IPS DF 19.7 (cell line): ENCODE data around the gene LRCOL1.

Source experiments
- DNase-seq: peaks from one replicate; pipeline ENCODE4 v3.0.0-alpha.2; 2013; ENCODE audit warnings: low read depth, low spot score

Gene LRCOL1

DNA sequence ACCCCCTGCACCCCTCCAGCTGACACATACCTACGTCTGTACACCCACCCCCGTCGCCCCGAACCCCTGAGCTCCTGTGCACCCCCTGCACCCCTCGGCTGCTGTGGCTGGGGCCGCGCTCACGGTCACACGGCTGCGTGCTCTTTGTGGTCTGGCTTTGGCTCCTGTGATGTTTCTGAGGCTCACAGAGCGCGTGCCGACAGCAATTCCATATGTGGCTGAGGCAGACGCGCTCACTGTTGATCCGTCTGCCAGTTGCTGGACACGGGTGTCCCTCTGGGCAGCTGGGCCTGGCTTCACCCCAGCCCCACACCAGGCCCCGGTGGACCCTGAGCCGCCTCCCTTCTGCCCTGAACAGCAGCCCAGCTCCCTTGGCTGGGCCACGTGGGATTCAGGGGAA lies 46.5 kb downstream of the LRCOL1 start:
- no peak for DNase-seq

DNA sequence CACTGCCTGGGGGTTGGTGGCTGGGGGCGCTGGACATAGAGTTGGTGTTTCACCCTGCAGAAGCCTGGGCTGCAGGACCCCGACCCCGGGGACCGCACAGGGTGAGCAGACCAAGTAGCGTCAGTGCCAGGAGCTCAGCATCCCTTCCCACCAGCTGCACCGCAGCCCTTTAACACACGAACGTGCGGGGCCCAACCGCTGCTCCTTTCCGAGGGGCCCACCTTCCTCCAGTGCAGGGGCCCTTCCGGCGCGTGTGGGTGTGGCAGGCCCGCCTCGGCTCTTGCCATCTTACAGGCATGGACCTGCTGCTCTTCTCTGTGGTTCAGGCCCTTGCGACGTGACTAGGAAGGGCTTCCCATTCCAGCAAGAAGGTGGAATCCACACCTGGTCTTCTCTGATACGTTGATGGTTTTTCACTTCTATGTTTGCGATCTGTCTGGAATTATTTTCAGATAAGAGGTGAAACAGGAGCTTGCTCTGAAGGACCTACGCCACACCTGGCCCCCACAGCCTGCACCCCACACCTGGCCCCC lies 47.8 kb downstream of the LRCOL1 start:
- DNase-seq, result no peak

DNA sequence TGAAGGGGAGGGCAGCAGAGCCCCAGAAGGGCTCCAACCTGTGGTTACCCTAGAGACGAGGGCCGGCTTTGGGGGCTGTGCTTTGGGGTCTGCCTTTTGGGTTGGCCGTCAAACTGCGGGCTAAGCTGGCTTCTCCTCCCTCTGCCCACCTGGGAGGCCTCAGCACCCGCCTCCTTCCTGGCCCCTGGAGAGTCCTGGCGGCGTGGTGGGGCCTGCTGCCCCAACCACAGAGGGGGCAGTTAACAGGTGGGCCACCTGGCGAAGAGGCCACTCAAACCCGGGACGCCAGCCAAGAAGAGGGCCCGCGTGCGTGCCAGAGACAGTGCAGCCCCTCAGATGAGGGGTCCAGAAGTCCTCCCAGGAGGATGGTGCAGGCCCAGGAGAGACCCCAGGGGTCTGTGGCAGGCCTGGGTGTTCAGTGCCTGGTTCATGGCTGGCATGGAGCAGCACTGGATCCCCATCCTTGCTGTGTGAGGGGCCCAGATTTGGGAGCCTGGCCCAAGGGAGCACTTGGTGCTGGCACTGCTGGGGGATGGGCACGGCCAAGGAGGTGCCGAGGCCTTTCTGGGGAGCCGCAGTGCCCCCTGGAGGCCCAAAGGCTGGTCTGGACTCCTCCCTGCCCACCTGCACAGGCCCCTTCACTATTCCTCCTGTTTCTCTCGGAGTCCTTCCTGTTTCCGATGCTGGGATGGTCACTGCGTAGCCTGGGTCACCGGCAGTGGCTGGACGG lies 48.8 kb downstream of the LRCOL1 start:
- DNase-seq, result no peak

DNA sequence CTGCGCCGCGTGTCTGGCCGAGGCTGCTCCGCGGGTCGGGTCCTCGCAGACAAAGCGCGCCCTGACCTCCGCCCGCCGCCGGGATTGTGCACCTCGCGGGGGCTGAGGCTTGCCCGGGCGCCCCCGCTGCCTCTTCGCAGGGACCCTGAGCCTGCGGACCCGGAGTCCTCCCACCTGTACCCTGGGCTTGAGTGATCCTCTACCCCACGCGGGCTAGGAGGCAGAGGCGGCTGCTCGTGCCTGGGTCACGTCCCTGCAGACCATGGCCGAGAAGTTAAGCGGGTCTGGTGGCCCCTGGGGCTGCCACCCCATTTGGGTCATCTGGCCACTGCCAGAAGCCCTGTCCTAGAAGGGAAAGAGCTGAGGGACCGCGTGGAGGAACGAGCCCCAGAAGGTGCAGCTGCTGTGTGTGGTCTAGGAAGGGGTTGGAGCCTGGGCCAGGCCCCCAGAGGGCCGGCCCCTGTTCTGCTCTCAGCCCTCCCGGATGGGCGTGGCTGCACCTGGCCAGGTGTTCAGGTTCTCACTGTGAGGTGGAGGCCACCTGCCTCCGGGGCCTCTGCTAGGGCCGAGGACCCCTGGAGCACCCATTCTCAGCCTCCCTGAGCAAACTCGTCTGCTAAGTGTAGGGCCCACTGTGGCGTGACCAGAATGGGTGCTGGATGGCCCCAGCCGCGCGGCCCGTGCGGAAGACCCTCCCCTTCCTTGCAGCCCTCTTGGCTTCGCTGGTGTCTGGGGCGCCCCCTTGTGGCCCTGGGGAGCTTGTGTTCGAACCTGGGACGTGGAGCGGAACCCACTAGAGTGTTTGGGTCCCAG lies 49.6 kb downstream of the LRCOL1 start:
- DNase-seq, result no peak

DNA sequence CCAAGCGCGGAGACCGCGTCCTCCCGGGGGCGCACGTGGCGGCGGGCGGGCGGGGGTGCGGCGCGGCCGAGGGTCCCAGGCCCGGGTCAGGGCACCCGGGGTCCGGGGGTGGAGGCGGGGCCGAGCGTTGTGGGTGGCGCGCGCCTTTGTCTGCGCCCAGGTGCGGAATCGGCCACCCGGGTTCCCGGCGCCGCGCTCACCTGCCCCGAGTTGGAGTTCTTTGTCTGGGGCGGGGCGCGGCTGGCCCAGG lies 50.1 kb downstream of the LRCOL1 start:
- DNase-seq, result no peak

DNA sequence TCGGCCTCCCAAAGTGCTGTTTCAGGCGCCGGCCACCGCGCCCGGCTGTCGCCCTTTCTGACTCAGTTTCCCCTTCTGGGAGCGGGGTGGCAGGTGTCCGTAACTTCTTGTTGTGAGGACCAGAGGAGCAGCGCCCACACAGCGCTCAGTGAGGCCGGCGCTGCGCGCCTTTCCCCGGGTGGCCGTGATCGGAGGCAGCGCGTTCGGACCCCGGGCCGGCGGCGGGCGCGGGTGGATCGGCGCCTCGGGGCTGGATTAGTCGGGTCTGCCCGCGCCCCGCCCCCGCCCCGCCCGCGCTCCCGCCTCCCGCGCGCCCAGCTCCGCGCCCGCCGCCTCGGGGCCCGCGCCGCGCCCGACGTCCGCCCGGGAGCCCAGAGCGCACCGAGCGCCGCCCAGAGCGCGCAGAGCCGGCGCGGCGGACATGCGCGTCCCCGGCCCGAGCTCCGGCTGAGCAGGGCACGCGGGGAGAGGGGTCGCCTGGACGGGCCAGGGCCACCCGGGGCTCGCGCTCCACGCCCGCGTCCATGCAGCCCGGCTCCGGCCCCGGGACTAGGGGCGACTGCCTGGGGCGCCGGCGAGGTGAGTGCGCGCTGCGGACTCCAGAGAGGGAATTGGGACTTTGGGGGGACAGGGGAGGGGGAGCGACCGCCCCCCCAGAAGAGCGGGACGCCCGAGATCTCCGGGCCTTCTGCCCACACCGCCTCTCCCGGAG lies 50.6 kb downstream of the LRCOL1 start:
- DNase-seq, result no peak

DNA sequence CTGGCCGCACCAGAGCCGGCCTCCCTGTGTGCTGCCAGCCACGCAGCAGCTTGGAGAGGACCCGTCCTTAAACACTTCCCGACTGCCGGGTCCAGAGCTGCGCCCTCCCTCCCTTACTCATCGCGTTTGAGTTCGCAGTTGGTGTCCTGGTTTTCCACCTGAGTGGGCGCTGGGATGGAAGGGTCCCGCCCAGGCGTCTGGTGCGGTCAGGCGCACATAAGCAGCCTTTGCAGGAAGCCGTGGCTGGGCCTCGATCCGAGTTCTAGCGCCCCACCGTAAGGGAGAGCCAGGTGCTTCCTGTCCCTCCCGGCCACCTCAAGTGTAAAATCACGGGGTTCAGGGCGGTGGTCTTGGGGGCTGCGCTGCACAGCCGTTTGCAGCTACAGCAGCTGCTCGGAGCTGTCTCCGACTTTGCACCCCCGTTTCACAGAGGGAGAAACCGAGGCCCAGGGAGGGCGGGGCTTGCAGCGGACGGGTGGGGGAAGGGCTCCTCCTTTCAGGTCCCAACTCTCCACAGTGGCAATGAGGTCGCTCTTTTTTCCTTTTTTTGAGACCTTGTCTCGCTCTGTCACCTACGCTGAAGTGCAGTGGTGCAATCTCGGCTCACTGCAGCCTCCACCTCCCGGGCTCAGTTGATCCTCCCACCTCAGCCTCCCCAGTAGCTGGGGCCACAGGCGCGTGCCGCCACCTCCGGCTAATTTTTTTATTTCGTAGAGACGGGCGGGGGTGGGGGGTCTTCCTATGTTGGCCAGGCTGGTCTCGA lies 51.3 kb downstream of the LRCOL1 start:
- no peak for DNase-seq

DNA sequence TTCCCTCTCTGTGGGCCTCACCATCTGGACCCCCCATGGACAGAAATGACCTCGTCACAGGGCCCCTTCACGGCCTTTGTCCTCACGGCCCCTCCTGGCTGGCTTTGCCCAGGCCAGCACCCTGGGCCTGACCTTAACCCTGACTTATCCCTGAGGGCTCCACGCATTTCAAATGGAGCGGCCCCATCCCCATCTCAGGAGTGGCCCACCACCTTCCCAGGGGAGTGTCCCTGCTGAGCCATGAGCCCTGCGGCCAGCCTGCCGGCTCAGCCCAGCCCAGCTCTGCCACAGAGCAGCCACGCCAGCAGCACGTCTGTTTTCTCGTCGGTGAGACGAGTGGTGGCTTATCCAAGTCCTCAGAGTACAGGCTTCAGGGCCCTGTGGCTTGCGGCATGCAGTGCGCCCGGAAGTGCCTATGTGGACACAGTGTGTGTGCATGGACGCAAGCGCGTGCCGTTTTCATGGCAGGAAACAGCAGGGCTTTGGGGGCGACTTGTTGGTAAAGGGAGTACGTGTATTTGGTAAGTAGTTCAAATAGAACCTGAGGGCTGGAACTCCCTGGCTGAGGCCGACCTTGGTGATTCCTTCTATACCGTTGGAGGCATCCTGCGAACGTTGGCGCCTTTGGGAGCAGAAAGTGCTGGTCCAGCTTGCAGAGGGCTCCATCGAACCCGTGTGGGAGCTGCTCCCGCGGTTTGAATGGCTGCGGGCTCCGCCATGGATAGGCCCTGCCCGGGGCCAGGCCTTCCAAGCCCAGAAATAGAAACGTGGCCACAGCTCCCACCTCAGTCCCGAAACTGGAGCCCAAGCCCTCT lies 52.1 kb downstream of the LRCOL1 start:
- no peak for DNase-seq

DNA sequence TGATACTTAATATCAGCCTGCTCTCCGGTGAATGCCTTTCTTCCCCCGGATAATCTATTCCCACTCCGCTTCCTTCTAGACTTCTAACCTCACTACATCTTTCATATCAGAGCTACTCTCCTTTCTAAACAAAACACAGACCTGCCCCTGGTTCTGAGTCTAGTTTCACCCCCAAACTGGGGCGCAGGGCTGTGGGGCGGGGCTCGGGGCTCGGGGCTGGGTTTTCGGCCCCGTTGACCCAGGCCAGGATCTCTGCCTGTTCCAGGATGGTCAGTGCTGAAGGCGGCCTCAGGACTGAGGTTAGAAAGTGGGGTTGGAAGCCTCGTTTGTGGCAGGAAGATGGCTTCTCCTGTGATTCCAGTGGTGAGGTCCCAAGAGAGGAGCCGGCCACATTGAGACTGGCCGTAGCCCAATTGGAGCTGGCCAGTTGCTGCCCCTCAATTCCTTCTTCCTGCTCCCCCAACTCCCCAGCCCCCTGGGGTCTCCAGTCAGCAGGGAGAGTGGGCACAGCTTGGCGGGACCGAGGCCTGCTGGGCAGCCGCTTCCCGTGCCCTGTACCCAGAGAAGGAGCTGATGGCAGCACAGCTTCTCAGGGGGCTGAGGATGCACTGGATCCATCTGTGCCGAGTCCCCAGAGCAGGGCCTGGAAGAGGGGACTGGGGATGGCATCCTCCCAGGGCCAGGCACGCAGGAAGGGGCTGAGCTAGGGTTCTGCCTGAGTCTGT lies 52.9 kb downstream of the LRCOL1 start:
- no peak for DNase-seq

DNA sequence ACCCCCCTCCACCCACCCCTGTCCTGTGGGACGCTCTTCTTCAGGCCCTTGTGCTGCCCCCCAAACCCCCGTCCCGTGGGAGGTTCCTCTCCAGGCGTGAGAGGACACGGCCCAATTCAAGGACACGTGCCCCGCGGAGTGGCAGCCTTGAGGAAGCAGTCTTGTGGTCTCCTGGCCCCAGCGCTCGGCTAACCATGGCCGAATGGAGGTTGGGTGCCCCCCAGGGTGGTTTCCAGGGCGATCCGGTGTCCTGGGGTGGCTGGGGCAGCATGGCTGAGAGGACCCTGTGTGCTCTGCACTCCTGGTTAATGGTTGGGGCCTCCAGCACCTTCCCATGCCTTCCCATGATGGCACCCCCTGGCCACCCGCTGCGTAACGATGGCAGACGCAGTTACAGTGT lies 53.6 kb downstream of the LRCOL1 start:
- no peak for DNase-seq

DNA sequence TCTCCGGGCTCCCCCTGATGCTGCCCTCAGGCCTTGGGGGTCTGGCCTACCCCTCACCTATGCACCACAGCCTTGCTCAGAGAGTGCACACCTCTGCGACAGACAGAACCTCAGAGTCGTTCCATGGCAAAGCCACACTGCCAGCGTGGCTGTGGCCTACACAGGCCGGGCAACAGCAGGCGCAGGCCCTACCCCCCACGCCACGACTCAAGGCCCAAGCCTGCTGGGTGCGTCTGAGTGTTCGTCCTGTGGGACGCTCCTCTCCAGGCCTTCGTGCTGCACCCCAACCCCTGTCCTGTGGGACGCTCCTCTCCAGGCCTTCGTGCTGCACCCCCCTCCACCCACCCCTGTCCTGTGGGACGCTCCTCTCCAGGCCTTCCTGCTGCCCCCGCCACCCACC lies 54.2 kb downstream of the LRCOL1 start:
- DNase-seq, result no peak

DNA sequence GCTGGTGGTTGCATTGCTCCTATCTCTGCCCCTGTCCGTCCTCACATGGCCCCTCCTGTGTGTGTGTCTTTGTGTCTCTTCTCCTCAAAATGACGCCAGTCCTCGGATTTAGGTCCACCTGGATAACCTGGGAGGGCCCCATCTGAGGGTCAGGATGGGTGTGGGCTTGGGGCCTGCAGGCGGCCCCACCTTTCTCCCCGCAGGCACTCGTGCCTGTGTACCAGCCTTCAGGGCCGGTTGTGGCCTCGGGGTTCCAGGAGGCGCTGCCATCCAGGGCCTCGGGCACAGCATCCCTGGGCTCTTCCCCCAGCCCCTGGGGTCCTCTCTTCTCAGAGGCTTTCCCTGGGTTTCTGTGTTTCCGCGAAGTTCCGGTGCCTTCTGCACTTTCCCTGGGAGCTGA lies 54.7 kb downstream of the LRCOL1 start:
- no peak for DNase-seq

DNA sequence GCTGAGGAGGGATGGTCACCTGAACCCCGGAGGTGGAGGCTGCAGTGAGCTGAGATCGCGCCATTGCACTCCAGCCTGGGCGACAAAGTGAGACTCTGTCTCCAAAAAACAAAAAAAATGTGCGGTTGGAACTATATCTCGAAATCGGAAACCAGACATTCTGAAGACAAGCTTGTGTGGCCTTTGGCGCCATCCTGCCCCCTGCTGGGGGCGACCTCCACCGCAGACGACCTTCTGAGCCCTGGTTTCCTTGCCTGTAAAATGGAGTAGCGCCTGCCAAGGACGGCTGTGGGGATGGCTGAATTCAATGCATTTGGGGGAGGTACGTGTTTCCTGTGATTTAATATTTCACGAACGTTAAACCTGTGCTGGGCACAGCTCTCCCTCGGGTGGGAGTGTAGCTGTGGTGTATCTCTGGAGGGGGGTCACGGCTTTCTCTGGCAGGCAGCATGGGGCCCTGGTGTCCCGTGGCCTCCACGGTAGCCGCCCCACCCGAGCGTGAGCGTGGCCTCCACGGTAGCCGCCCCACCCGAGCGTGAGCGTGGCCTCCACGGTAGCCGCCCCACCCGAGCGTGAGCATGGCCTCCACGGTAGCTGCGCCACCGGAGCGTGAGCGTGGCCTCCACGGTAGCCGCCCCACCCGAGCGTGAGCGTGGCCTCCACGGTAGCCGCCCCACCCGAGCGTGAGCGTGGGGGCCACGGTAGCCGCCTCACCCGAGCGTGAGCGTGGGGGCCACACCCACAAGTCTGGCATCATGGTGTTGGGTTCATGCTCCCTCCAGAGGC lies 55.3 kb downstream of the LRCOL1 start:
- DNase-seq, result no peak
